ENCODE measurements around the gene RYR2.

DNA sequence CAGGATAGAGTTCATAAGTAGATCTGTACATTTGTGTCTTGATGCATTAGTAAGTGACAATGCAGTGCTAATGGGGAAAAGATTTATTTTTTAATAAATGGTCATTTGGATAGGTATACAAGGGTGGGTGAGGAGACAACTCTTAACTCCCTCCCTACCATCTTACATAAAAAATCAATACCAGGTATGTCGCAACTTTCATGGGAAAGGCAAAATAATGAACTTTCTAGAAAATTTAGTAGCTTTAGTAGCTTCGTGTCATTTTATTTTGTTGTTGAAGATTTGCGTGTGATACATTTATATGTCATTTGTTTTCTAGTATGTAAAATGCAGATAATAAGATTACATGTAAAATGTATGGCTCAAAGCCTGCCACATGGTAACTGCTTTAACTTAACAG is 310.8 kb downstream of the RYR2 start:
- TF ChIP-seq, protein P1, sequence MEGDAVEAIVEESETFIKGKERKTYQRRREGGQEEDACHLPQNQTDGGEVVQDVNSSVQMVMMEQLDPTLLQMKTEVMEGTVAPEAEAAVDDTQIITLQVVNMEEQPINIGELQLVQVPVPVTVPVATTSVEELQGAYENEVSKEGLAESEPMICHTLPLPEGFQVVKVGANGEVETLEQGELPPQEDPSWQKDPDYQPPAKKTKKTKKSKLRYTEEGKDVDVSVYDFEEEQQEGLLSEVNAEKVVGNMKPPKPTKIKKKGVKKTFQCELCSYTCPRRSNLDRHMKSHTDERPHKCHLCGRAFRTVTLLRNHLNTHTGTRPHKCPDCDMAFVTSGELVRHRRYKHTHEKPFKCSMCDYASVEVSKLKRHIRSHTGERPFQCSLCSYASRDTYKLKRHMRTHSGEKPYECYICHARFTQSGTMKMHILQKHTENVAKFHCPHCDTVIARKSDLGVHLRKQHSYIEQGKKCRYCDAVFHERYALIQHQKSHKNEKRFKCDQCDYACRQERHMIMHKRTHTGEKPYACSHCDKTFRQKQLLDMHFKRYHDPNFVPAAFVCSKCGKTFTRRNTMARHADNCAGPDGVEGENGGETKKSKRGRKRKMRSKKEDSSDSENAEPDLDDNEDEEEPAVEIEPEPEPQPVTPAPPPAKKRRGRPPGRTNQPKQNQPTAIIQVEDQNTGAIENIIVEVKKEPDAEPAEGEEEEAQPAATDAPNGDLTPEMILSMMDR (conservative IDR thresholded peaks at IDR 0.05; ENCODE audit: low read length), result no peak
- TF ChIP-seq EZH2phosphoT487 (IDR thresholded peaks at IDR 0.05; ENCODE audit: borderline replicate concordance, low read depth, low read length), result no peak
